DOHH2 (cell line): ENCODE results near the gene BATF.

ENCODE experiments used
- H3F3A ChIP-seq: fragments of 200-600 bp; sonication (generic), shearing (Covaris generic); 2 replicates; pipeline ENCODE4 v1.6.0; 2016; ENCODE audit warnings: antibody characterized with exemption, mild to moderate bottlenecking; ENCODE audit not compliant: control insufficient read depth, insufficient read depth
- H3K27ac ChIP-seq: fragments of 200-600 bp; sonication (generic); 2 replicates; pipeline ENCODE4 v1.5.1; 2014; ENCODE audit warnings: low read depth, mild to moderate bottlenecking, low read length, moderate library complexity
- H3K27me3 ChIP-seq: fragments of 200-600 bp; sonication (generic); 2 replicates; pipeline ENCODE4 v1.6.1; 2014; ENCODE audit warnings: mild to moderate bottlenecking, low read length, mixed read lengths; ENCODE audit not compliant: control insufficient read depth
- H3K36me3 ChIP-seq: fragments of 200-600 bp; sonication (generic); 2 replicates; pipeline ENCODE4 v1.6.1; 2014; ENCODE audit warnings: mild to moderate bottlenecking, low read length, moderate library complexity, mixed read lengths; ENCODE audit not compliant: control insufficient read depth
- H3K4me1 ChIP-seq: fragments of 200-600 bp; sonication (generic); 2 replicates; pipeline ENCODE4 v1.6.1; 2014; ENCODE audit warnings: mild to moderate bottlenecking, low read length, mixed read lengths; ENCODE audit not compliant: control insufficient read depth
- H3K4me2 ChIP-seq: fragments of 200-600 bp; sonication (generic); 2 replicates; pipeline ENCODE4 v1.6.0; 2014; ENCODE audit warnings: mild to moderate bottlenecking, low read length, moderate library complexity
- H3K4me3 ChIP-seq: fragments of 200-600 bp; sonication (generic); 2 replicates; pipeline ENCODE4 v1.5.1; 2014; ENCODE audit warnings: mild to moderate bottlenecking, low read length, mixed read lengths
- H3K79me2 ChIP-seq: fragments of 200-600 bp; sonication (generic); 2 replicates; pipeline ENCODE4 v1.6.1; 2014; ENCODE audit warnings: mild to moderate bottlenecking, low read length, mixed read lengths; ENCODE audit not compliant: control insufficient read depth
- H3K9me2 ChIP-seq: fragments of 200-600 bp; sonication (generic); replicated peaks from 2 replicates; pipeline ENCODE4 v1.6.1; 2014; ENCODE audit warnings: mild to moderate bottlenecking, low read length, mixed read lengths; ENCODE audit not compliant: control insufficient read depth
- H3K9me3 ChIP-seq: fragments of 200-600 bp; sonication (generic); 2 replicates; pipeline ENCODE4 v1.6.1; 2014; ENCODE audit warnings: antibody characterized with exemption, low read length, mixed read lengths; ENCODE audit not compliant: control insufficient read depth, insufficient read depth
- H4K20me1 ChIP-seq: fragments of 200-600 bp; sonication (generic); 2 replicates; pipeline ENCODE4 v1.6.0; 2014; ENCODE audit warnings: low read depth, mild to moderate bottlenecking, antibody characterized with exemption, low read length, moderate library complexity; ENCODE audit not compliant: control insufficient read depth, insufficient read depth
- EZH2phosphoT487 ChIP-seq: fragments of 200-600 bp; sonication (generic); IDR thresholded peaks from 2 replicates; pipeline ENCODE4 v1.6.1; 2017; ENCODE audit warnings: borderline replicate concordance, mild to moderate bottlenecking, antibody characterized with exemption, low read length, moderate library complexity, mixed read lengths
- TF ChIP-seq, protein P1 (sequence below): fragments of 200-600 bp; sonication (generic); IDR thresholded peaks from one replicate; pipeline ENCODE4 v1.5.1; 2014; ENCODE audit warnings: antibody characterized with exemption, mild to moderate bottlenecking, low read depth, low read length; ENCODE audit not compliant: poor library complexity, severe bottlenecking

BATF gene

DNA sequence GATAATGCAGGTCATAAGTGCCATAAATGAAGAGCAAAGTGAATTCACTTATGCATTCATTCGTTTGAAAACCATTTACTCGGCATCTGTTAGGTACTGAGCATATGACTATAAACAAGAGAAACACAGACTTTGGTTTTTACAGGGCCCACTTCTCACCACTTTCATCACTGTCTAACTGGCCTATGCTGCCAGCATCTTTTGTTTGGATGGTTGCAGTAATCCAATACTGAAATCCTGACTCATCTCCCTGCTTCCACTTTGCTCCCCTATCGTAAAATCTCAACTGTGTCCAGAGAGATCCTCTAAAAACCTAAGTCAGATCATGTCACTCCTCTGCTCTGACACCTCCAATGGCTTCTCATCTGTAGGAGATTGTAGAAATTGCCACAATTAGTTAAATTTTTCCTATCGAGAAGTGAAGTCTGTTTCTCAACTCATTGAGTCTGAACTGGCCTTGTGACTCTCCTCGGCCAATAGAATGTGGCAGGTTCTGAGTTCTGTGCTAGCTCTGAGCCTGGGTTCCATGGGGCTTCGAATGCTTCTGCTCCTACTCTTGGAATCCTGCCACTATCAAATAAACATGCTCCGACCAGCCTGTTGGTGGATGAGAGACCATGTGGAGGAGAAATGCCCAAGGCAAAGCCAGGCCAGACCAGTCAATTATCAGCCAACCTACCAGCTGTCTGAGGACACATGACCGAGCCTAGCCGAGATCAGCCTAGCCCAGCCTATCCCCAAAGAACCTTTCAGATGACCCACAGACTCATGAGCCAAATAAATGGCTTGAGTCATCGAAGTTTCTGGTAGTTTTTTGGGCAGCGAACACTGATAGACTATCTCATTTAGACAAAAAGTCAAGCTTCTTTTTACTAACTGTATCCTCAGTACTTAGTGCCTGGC lies 2.2 kb upstream of the BATF start:
- Histone ChIP-seq H3K79me2 (no peaks in the 10 kb centered on the region), H3K27ac (no peak overlapping the region), H3F3A (no peaks in the 10 kb centered on the region), H3K9me2 (no peaks in the 10 kb centered on the region), H3K4me3 (no peak overlapping the region), H3K27me3 (peaks cover 83% of the 10 kb centered on the region), H3K4me1 (peaks cover 27% of the 10 kb centered on the region), H3K36me3 (no peaks in the 10 kb centered on the region), H3K9me3 (no peaks in the 10 kb centered on the region), H3K4me2 (no peak overlapping the region), H4K20me1 (no peaks in the 10 kb centered on the region)
- no peak for TF ChIP-seq EZH2phosphoT487
- TF ChIP-seq, protein P1, sequence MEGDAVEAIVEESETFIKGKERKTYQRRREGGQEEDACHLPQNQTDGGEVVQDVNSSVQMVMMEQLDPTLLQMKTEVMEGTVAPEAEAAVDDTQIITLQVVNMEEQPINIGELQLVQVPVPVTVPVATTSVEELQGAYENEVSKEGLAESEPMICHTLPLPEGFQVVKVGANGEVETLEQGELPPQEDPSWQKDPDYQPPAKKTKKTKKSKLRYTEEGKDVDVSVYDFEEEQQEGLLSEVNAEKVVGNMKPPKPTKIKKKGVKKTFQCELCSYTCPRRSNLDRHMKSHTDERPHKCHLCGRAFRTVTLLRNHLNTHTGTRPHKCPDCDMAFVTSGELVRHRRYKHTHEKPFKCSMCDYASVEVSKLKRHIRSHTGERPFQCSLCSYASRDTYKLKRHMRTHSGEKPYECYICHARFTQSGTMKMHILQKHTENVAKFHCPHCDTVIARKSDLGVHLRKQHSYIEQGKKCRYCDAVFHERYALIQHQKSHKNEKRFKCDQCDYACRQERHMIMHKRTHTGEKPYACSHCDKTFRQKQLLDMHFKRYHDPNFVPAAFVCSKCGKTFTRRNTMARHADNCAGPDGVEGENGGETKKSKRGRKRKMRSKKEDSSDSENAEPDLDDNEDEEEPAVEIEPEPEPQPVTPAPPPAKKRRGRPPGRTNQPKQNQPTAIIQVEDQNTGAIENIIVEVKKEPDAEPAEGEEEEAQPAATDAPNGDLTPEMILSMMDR: no peak

DNA sequence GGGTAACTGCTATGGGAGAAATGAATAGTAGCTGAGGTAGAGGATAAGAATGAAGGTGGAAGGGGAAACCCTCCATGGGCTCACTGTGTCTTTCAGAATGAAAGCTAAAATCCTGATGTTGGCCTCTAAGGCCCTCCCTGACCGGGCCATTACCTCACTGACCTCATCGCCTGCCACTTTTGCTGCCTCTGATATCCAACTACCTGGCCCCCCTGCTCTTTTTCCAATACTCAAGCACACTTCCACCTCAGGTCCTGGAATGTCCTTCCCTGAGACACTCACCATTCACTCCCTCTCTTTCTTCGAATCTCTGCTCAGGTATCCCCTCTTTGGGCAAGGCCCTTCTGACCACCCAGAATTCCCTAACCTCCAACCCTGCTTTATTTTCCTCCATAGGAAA lies 1.4 kb upstream of the BATF start:
- peaks cover 80% of the 10 kb centered on the region for H3K27me3 ChIP-seq
- no peaks in the 10 kb centered on the region for H3K79me2 ChIP-seq
- no peaks in the 10 kb centered on the region for H4K20me1 ChIP-seq
- H3K9me3 ChIP-seq: no peaks in the 10 kb centered on the region
- no peak overlapping the region for H3K27ac ChIP-seq
- no peak for TF ChIP-seq EZH2phosphoT487
- TF ChIP-seq, protein P1: no peak
- peaks cover 19% of the 10 kb centered on the region for H3K4me1 ChIP-seq
- no peaks in the 10 kb centered on the region for H3K36me3 ChIP-seq
- H3K9me2 ChIP-seq: no peaks in the 10 kb centered on the region
- H3K4me2 ChIP-seq: no peak overlapping the region
- H3K4me3 ChIP-seq: no peak overlapping the region
- H3F3A ChIP-seq: no peaks in the 10 kb centered on the region

DNA sequence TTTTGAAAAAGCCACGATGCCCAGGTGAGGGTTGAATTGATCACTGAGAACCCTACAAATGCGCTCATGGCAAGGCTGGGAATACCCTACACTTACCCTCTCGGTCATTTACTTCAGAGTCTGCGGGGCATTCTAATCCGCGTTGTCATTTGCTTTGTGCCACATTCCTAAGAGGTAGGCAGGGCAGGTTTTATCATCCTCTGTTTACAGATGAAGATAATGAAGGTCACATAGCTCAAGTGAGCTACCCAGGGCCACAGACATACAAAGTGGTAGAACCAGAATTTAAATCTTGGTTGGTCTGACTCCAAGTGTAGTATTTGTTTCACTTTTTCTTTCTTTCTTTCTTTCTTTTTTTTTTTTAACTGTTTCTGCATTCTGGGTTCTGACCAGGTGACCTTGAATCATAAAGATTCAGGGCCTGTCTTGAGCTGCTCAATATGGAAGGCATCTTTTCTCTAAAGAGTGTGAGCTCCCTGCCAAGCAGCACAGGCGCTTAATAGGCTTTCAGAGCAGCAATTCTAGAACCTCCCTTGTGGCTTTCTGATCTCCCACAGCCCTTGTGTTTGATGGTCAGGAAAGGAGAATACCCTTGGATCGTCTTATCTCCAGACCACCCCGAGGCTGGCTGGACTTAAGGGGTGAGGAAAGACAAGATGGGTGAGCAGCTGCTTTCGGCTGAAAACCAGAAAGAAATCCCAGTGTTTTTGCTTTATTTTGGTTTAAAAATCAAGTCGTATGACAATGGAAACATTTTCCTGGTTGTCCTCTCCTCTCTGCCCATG lies 662 bp upstream of the BATF start:
- H3K4me2 ChIP-seq: peak overlapping the region; percentile 68
- H3K4me3 ChIP-seq: peak overlapping the region; percentile 61
- H3K9me2 ChIP-seq: no peaks in the 10 kb centered on the region
- no peaks in the 10 kb centered on the region for H3K9me3 ChIP-seq
- no peaks in the 10 kb centered on the region for H4K20me1 ChIP-seq
- H3K4me1 ChIP-seq: peaks cover 14% of the 10 kb centered on the region
- H3K79me2 ChIP-seq: no peaks in the 10 kb centered on the region
- no peaks in the 10 kb centered on the region for H3F3A ChIP-seq
- no peak overlapping the region for H3K27ac ChIP-seq
- no peak for TF ChIP-seq EZH2phosphoT487
- TF ChIP-seq, protein P1: no peak
- no peaks in the 10 kb centered on the region for H3K36me3 ChIP-seq
- peaks cover 80% of the 10 kb centered on the region for H3K27me3 ChIP-seq
